Activated T-cell treated with anti-CD3 and anti-CD28 coated beads, Interleukin-2, amount 50 U/mL, for 72 hours (primary cell): Measurements from ENCODE around the gene TMEM26. TPM values are rescaled to one million over a fixed set of nuclear protein-coding genes. Genes with fewer than 3 reads are reported as not detected.

Experiments used
- ATAC-seq, 2 donors: fragments of 150-1000 bp; cut with Tn5 transposase; replicated peaks in 1 of 2; 2 replicates each; pipeline ENCODE4 v1.10.0; 2021; ENCODE audit warnings: moderate library complexity in 2 of 2, mild to moderate bottlenecking in 1 of 2
- DNase-seq, 2 donors: peaks; one replicate each; pipeline ENCODE4 v3.0.0; 2021 to 2022; ENCODE audit warnings: mixed read lengths in 1 of 2
- H3K27ac Mint-ChIP-seq: one replicate; pipeline ENCODE4 v1.8.0; 2022; ENCODE audit warnings: mild to moderate bottlenecking, moderate library complexity, mixed read lengths
- H3K27me3 Mint-ChIP-seq: one replicate; pipeline ENCODE4 v1.8.0; 2022; ENCODE audit warnings: low read depth, mixed read lengths
- H3K36me3 Mint-ChIP-seq, 2 donors: one replicate each; pipeline ENCODE4 v1.8.0; 2022; ENCODE audit warnings: mixed read lengths in 2 of 2, mild to moderate bottlenecking in 1 of 2; ENCODE audit not compliant: insufficient read depth in 2 of 2
- H3K4me1 Mint-ChIP-seq: one replicate; pipeline ENCODE4 v1.8.0; 2022; ENCODE audit warnings: low read depth, mixed read lengths
- H3K4me3 Mint-ChIP-seq, 2 donors: one replicate each; pipeline ENCODE4 v1.8.0; 2022; ENCODE audit warnings: mild to moderate bottlenecking in 2 of 2, mixed read lengths in 2 of 2, moderate library complexity in 2 of 2
- H3K9me3 Mint-ChIP-seq, 2 donors: one replicate each; pipeline ENCODE4 v1.8.0; 2022; ENCODE audit warnings: mixed read lengths in 2 of 2
- total RNA-seq, 2 donors: library from RNA; stranded (reverse); gene quantifications; one replicate each; pipeline ENCODE4 v1.2.3, GENCODE V29; 2022

Gene TMEM26
- total RNA-seq, 2 donors from 2014 or later: not detected

- Mint-ChIP-seq H3K27me3 (no peaks in the 10 kb centered on the region), H3K4me1 (no peaks in the 10 kb centered on the region), H3K9me3 (peaks cover 1 to 7% of the 10 kb centered on the region in 2 donors), H3K4me3 (no peak overlapping the region), H3K36me3 (peaks cover 0 to 2% of the 10 kb centered on the region in 2 donors), H3K27ac (no peak overlapping the region)
- ATAC-seq (no peak), DNase-seq (no peak)
Measured at GRCh38 chr10:61378865-61379264, 74.3 kb downstream of the TMEM26 start.

- Mint-ChIP-seq H3K9me3 (peaks cover 0 to 7% of the 10 kb centered on the region in 2 donors), H3K27me3 (no peaks in the 10 kb centered on the region), H3K4me3 (no peak overlapping the region), H3K36me3 (peaks cover 0 to 2% of the 10 kb centered on the region in 2 donors), H3K27ac (no peak overlapping the region), H3K4me1 (no peaks in the 10 kb centered on the region)
- DNase-seq: no peak
- no peak for ATAC-seq
Measured at GRCh38 chr10:61376908-61377368, 76.2 kb downstream of the TMEM26 start.

GRCh38 chr10:61376377-61376776 is 76.8 kb downstream of the TMEM26 start:
- Mint-ChIP-seq H3K27ac (no peak overlapping the region), H3K4me3 (no peak overlapping the region), H3K4me1 (no peaks in the 10 kb centered on the region), H3K36me3 (peaks cover 0 to 2% of the 10 kb centered on the region in 2 donors), H3K9me3 (peaks cover 0 to 7% of the 10 kb centered on the region in 2 donors), H3K27me3 (no peaks in the 10 kb centered on the region)
- DNase-seq: no peak
- ATAC-seq: no peak

GRCh38 chr10:61366365-61366764 is 86.8 kb downstream of the TMEM26 start:
- ATAC-seq (no peak), DNase-seq (no peak)
- H3K27me3 Mint-ChIP-seq: no peaks in the 10 kb centered on the region
- no peaks in the 10 kb centered on the region for H3K4me1 Mint-ChIP-seq
- no peak overlapping the region for H3K27ac Mint-ChIP-seq
- H3K9me3 Mint-ChIP-seq: no peaks in the 10 kb centered on the region
- no peak overlapping the region for H3K4me3 Mint-ChIP-seq
- no peaks in the 10 kb centered on the region for H3K36me3 Mint-ChIP-seq

DNA sequence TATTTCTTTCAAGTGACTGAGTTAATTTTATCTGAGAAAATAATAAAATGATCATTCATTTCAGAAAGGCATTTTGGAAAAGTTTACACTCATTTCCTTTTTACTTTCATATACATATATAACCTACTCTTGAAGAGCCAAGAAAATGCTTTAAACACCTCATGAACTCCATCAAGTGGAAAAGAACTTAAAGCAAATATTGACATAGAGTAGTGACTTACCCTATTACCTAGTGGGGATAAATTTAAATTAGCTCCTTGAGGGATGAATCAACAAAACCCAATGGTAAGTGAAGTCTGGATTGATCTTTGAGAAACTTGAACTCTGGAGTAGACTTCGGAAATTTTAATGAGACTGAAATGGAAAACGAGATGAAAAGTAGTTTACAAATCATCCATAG is 88.6 kb downstream of the TMEM26 start:
- H3K27me3 Mint-ChIP-seq: no peaks in the 10 kb centered on the region
- ATAC-seq (no peak), DNase-seq (no peak)
- no peaks in the 10 kb centered on the region for H3K4me1 Mint-ChIP-seq
- H3K9me3 Mint-ChIP-seq: no peaks in the 10 kb centered on the region
- no peak overlapping the region for H3K27ac Mint-ChIP-seq
- H3K36me3 Mint-ChIP-seq: no peaks in the 10 kb centered on the region
- H3K4me3 Mint-ChIP-seq: no peak overlapping the region

DNA sequence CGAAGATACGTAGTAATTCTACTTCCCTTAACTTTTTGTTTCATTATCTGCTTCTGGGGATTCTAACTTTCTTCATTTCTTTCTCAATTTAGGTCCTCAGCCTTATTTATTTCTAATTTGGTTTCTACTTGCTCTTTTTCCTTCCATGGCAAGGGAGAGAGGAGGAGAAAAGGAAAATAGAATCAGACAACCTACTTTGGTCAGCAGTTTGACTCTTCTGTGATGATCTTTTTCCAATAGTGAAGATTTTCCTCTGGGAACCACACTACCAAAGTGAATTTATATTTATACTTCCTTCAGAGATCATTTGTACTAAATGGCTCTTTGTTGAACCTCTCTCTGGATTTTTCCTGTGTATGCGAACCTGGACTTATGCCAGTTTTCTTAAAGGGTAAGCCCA is 90.2 kb downstream of the TMEM26 start:
- Mint-ChIP-seq H3K27ac (no peak overlapping the region), H3K27me3 (no peaks in the 10 kb centered on the region), H3K4me3 (no peak overlapping the region), H3K9me3 (no peaks in the 10 kb centered on the region), H3K4me1 (no peaks in the 10 kb centered on the region), H3K36me3 (no peaks in the 10 kb centered on the region)
- no peak for DNase-seq
- ATAC-seq: no peak

DNA sequence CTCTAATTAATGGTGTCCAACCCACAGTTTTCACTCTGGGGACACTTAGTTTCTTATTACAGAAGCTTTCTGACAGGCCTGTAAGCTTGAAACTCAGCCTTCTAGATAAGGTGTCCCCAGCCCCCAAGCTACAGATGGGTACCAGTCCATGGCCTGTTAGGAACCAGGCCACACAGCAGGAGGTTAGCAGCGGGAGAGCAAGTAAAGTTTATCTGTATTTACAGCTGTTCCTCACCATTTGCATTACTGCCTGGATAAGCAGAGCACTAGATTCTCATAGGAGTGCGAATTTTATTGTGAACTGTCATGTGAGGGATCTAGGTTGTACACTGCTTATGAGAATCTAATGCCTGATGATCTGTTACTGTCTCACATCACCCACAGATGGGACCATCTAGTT is 93.7 kb downstream of the TMEM26 start:
- no peaks in the 10 kb centered on the region for H3K36me3 Mint-ChIP-seq

DNA sequence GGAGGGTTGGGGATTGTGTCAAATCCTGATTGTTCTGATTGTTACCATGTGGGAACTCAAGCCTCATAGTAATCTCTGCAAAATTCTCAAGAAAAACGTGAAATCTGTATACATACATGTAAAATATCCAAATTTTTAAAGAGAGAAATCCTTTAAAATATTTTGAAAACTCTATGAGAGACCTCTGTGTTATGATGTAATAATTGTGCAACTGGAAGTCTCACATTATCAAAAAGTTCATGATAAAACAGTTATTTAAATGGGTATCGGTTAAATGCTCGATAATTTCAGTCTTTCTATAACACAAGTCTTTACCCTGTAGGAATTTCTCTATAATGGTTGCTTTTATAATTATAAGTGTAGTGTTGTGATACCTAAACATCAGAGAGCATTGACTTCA is 95.5 kb downstream of the TMEM26 start:
- Mint-ChIP-seq H3K36me3 (no peaks in the 10 kb centered on the region), H3K27me3 (no peaks in the 10 kb centered on the region), H3K9me3 (no peaks in the 10 kb centered on the region), H3K27ac (no peak overlapping the region), H3K4me1 (no peaks in the 10 kb centered on the region), H3K4me3 (no peak overlapping the region)
- ATAC-seq (no peak), DNase-seq (no peak)

More for the DNA sequence above, 93.7 kb downstream of the TMEM26 start:
- Mint-ChIP-seq H3K27me3 (no peaks in the 10 kb centered on the region), H3K27ac (no peak overlapping the region), H3K4me1 (no peaks in the 10 kb centered on the region), H3K4me3 (no peak overlapping the region), H3K9me3 (no peaks in the 10 kb centered on the region)
- DNase-seq: no peak
- no peak for ATAC-seq

Other genes starting within 250 kb of the TMEM26 start
- gene CABCOCO1, start 209.5 kb upstream of the TMEM26 start, total RNA-seq: not detected